NOMO-1 (cell line): ENCODE measurements around the gene HS6ST2.

Source experiments
- DNase-seq, 2 experiments: peaks; one replicate each; lab custom pipeline; 2025; ENCODE audit not compliant: unreplicated experiment in 2 of 2; lab: John Stamatoyannopoulos, UW

Gene HS6ST2

DNA sequence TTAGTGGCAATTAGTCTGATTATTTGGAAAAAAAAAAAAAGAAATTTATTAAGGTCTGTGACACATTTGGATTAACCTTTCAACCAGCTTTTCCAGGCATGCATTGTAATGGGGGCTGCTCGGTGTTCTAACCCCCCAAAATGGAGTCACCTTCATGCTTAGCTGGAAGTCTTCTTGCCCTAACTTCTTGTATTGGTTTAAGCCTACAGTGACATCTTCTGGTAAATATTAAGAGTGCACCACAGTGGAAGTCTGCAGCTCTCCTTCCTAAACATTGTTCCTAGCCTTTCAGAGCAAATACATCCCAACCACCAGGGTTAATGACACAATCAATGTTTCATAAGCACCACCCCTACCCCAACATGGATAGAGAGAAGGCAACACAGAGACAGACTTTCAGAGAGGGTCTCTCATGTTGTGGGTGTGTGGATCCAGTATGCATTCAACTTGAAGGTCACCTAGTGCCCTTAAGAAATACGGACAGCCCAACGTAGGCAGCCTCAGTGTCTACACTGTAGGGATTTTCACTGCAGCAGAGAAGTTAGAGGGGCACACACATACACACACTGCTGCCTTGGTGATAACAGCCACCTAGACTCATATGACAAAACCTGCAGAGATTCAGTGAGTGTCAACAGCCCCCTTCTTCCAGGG is 326.7 kb downstream of the HS6ST2 start:
- peak; percentile 27 to 33 for DNase-seq

- no peak for DNase-seq
Observed at GRCh38 chrX:132624466-132624865, 334.0 kb downstream of the HS6ST2 start.

DNA sequence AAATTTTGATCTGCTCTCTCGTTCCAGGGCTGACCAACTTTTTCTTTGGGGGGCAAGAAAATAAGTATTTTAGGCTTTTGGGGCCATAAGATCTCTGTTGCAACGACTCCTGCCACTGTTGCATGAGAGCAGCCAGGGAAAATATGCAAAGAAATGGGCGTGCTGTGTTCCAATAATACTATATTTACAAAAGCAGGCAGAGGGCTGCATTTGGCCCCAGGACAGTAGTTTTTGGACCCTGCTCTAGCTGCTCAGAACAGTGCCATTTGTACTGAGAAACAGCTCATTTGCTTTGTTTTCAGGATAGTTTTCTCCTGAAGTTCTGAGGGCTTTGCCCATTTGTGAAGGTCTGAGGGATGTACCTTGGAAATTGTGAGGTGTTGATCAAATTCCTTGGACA is 334.5 kb downstream of the HS6ST2 start:
- DNase-seq = no peak

DNA sequence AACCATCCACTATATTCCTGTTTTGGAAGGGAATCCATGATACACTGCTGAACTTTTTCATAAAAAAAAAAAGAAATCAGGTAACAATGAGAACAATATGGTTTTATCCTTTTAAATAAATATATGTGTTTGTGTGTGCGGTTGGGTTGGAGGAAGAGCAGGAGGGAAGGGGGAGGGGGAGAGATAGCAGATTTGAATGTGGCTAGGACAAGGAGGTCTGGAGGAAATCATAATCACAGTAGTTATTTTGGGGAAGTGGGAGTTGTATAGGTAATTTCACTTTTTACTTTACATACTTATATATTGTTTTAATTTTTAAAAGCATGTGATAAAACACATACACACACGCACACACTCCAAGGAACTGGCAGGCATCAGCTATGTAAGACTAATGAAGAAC is 335.1 kb downstream of the HS6ST2 start:
- no peak for DNase-seq

DNA sequence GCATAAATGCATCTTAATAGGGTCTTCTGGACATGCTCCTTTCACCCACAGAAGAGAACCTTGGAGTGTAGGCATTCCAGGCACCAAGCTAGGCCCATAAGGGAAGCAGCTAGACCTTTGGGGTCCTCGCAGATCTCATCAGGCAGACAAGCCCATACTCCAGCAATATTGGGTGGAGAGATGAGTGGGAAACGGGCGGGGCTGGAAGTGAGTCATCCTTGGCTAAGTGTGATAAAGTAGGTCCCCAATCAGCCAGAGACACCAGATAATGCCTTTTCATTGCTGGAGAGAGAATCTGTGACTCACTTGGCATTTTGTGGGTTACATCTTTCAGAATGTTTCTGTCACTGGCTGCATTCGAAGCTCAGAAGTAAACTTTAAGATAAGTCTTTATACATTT is 336.3 kb downstream of the HS6ST2 start:
- no peak for DNase-seq

GRCh38 chrX:132618810-132619209 is 339.6 kb downstream of the HS6ST2 start:
- DNase-seq = no peak

DNA sequence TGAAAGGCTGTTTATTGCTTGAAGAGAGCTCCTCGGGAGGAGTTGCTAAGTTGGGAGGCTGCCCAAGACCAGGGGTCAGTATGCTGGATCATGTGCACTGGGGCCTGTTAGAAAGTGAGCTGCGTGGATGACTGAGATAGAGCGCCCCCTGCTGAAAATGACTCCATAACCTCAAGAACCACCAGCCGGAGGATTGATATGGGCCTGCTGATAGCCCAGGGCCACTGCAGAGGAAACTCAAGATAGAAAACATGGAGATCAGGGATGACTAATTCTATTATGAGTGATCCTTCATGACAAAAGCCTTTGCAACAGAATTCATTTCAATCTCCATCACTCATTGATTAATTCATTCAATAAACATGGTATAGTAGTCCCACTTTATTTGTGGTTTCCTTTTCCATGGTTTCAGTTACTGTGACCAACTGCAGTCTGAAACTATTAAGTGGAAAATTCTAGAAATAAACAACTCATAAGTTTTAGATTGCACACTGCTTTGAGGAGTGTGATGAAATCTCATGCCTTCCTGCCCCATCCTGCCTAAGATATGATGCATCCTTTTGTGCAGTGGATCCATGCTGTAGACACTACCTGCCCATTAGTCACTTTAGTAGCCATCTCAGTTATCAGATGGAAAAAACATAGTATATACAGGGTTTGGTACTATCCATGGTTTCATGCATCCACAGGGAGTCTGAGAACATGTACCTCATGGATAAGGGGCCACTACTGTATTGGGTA is 342.9 kb downstream of the HS6ST2 start:
- peak in 1 of 2 experiments; percentile 4 for DNase-seq

- no peak for DNase-seq
Observed at GRCh38 chrX:132614297-132614696, 344.1 kb downstream of the HS6ST2 start.

- DNase-seq = no peak
Observed at GRCh38 chrX:132613801-132614200, 344.6 kb downstream of the HS6ST2 start.

DNA sequence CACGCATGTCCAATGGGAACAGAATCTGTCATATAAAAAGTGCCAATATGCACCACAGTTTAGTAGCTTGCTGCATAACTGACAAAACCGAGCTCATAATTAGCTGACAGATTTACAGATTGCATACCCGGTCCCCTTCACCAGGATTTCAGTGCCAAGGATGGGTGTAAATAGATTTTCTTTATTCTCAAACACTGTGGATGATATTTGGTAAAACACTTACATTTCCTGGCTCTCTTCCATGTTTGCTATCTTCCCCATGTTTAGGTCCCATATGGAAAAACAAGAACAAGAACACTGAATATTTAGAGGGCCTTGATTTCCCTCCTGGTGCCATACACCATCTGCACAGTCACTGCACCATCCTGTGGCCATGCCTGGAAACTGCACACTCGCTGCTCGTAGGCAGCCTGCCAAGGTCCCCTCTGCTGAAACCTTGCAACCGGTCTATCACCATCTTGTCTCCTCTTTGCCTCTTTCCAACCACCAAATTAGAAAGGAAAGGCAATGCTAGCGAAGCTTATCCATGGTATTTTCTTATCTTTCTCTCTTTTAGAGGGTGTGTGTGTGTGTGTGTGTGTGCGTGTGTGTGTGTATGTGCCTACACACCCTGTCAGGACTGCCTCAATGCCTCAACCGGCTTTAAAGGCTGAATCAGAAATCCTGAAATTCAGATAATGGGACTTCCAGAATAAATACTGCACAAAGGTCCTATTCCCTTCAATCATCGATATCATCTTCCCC is 345.4 kb downstream of the HS6ST2 start:
- DNase-seq = peak in 1 of 2 experiments; percentile 20

- DNase-seq = no peak
Observed at GRCh38 chrX:132610536-132610935, 347.9 kb downstream of the HS6ST2 start.

DNA sequence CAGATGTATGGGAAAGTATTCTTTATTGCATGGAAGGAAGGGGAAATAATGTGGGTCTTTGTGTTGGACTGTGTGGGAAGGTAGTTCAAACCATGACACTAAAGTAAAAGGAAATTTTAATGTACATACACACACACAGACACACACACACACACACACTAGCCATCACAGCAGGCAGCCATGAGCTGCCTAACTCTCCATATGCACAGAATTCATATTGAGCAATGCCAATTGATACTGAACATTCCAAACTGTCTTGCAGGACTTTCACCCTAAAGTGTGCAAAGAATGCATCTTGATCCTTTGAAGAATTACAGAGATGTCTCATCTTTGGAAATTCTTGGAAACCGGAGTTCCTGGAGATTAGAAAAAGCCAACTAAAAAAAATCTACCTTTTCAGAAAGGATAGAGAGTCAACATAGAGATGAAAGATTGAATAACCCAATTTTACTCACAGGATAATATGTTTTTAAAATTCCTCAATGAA is 349.0 kb downstream of the HS6ST2 start:
- no peak for DNase-seq

GRCh38 chrX:132603700-132604286 is 354.6 kb downstream of the HS6ST2 start:
- DNase-seq = no peak

GRCh38 chrX:132602701-132603100 is 355.7 kb downstream of the HS6ST2 start:
- DNase-seq = no peak

DNA sequence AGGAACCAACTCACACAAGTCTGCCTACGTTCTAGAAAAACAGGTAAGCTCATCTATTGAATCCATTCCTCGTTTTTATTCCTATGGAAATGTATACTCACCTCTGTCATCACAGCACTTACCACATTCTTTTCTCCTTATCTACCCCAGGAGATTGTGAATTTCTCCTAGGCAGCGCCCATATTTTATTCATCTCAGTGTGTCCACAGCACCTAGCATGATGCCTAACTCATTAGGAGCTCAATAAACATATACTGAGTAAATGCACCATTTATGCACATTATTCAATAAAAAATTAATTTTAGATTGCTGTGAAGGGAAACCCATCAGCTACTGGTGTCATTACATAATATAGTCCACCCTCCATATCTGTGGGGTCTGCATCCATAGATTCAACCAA is 363.4 kb downstream of the HS6ST2 start:
- DNase-seq = no peak

DNA sequence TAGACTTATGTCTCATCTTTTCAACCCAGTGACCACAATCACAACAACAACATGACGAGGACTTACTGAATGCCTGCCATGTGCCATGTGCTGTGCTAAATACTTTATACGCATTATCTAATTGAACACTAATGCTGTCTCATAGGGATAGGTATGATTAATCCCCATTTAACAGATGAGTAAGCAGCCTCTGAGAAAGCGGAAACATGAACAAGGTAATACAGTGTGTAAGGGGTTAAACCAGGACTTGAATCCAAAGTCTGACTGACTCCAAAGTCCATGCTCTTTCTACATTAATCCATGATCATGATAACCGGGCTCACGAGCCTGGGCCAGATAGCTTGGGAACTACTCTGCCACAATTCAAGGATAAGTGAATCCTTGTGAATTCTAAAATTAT is 364.3 kb downstream of the HS6ST2 start:
- DNase-seq = no peak

DNA sequence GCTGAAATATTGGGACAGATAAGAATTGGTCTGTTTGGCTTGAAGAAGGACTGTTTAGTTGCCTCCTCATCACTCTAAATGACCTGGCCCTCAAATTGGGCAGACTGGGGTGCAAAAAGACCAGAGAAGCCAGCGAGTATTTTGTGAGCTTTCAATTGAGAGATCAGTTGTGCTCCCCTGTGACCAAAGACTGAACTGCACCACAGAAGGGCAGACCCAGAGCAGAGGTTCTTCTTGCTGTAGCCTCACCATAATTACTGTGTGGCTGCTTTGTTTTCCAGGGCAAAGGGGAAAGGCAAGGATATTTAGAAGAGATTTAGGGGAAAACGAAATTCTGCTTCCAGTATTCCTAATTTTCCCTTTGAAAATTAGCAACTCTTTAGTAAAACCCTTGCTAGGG is 365.5 kb downstream of the HS6ST2 start:
- peak in 1 of 2 experiments; percentile 2 for DNase-seq

- DNase-seq = no peak
Observed at GRCh38 chrX:132591719-132592275, 366.6 kb downstream of the HS6ST2 start.

DNA sequence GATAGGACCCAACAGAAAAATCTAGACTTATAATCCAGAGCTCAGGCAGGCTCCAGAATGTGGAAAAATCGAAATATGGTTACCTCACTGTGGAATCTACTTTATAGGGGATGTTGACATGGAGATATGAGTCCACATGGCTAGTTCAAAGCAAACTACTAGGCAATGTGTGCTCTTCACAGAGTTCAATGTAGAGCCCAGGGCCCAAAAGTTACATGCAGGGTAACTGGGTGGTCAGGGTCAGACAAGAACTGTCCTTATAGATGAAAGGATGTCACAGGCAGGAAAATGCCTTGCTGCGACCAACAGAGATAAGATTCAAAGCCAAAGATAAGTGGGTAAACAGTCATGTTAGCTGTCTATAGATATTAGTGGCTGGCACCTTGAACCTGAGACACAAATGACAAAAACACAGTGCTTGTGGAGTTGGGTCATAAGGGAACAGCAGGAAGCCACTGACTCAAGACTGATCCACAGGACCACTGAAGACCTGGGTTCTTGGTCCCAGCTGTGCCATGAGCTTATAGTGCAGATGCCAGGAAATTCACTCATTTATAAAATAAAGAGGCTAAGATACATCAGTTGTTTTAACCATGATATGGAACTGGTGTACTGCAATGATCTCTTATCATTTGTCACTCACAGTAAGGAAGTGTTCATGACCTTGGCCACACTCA is 367.9 kb downstream of the HS6ST2 start:
- no peak for DNase-seq

- DNase-seq = no peak
Observed at GRCh38 chrX:132584936-132585335, 373.5 kb downstream of the HS6ST2 start.
